Stimulated activated CD4-positive, alpha-beta T cell treated with anti-CD3 and anti-CD28 coated beads, Interleukin-4, amount 100 ng/mL, for 48 hours (primary cell): ENCODE data around the gene PRDM16.

Experiments
- DNase-seq, 2 donors: peaks; one replicate each; pipeline ENCODE4 v3.0.0-alpha.2; 2020; ENCODE audit warnings: low read depth in 2 of 2

The PRDM16 gene

DNA sequence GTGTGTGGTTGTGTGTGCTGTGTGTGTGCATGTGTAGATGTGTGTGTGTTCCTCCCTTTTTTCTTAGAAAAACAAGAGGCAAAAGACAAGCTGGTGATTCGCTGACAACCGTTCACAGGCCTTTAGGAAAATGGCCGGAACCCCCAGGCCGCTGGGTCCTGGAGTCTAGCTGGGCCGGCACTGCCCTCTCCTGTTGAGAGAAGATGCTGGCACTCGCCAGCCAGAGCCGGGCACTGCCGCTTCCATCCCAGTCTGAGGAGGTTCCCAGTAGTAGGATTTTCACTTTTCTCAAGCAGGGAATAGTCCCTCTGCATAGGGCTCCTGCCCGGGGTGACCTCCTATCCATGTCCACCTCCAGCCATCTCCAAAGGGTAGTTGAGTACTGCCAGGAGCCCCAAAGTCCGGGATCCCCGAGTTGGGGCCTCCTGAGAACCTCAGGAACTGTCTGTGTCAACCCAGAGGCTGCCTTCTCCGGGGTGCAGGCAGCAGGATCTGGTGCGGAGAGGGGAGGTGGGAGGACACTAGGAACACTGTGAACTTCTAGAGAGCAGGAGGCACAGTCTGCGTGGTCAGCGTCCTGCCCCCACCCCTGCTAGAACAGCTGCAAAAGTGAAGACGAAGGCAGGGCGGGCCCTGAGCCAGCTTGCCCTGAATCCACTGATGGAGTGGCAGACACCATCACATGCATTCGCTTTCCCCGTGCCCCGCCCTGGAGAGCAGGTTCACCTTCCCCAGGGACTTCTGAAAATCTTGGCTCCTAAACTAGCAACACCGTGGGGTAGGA lies 341.3 kb downstream of the PRDM16 start:
- DNase-seq = no peak

- no peak for DNase-seq
These were observed 342.8 kb downstream of the PRDM16 start for GRCh38 chr1:3411806-3412205.

DNA sequence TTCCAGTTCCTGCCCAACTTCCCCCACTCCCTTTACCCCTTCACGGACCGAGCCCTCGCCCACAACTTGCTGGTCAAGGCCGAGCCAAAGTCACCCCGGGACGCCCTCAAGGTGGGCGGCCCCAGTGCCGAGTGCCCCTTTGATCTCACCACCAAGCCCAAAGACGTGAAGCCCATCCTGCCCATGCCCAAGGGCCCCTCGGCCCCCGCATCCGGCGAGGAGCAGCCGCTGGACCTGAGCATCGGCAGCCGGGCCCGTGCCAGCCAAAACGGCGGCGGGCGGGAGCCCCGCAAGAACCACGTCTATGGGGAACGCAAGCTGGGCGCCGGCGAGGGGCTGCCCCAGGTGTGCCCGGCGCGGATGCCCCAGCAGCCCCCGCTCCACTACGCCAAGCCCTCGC lies 343.4 kb downstream of the PRDM16 start:
- no peak for DNase-seq

DNA sequence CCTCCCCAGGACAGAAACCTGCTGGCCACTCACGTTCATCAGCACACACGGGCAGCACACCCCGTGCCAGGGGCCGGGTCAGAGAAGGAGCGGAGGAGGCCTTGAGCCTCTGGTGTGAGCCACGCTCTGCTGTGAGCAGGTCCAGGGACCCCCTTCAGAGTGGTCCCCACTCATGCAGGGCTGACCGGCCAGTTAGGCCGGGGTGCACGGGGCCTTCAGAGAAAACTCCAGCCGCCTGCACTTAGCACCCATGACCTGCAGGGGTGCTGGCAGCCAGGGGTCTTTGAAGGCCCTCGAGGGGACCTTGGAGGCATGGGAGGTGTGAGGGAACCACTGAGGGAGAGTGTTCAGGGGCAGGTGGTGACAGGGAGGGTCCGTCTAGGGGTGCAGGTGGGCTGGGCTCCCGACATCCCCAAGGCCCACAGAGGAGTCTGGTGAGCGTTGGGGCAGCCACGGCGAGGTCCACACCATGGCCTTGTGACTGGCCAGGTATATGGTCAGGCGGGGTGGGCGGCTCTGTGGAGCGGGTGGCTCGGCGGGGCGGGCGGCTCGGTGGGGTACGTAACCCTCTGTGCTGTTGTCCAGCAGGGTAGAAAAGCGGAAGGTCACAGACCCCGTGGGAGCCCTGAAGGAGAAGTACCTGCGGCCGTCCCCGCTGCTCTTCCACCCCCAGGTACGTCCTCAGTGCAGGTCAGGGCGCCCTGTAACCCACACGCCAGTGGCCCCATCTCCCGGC lies 345.1 kb downstream of the PRDM16 start:
- DNase-seq = no peak

DNA sequence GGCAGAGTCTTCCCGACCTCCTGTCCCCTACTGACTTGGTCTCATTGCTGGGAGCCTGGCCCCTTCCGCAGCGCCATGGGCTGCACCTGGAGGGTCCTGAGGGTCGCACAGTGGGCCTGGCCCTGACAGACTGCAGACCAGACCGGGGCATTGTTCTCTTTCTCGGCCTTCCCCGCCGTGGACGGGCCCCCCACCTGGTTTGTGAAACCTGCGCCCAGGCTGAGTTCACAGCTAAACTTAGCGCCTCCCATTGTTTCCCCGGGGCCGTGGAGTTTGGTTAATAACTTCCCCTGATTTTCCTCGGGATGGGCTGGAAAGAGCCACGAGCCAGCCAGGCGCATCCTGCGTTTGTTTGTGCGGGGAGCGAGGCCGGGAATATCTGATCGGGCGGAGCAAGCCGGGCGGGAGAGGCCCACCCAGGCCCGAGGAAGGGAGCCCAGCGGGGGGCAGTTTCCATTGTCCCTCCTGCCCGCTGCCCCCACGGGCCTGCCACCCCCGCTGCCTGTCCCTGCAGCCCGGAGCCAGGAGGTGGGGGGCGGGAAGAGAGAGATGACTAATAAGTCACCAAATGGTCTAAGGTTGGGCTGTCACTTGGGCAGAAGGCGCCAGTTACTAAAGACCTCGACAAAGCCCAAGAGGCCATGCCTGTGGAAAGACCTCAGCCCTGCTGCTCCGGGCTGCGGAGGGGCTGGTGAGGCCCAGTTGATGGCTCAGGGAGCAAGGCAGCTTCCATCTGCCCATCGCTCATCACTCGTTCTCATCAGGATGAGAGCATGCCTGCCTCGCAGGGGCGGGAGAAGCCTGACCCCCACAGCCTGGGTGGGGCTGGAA lies 346.5 kb downstream of the PRDM16 start:
- DNase-seq = no peak

DNA sequence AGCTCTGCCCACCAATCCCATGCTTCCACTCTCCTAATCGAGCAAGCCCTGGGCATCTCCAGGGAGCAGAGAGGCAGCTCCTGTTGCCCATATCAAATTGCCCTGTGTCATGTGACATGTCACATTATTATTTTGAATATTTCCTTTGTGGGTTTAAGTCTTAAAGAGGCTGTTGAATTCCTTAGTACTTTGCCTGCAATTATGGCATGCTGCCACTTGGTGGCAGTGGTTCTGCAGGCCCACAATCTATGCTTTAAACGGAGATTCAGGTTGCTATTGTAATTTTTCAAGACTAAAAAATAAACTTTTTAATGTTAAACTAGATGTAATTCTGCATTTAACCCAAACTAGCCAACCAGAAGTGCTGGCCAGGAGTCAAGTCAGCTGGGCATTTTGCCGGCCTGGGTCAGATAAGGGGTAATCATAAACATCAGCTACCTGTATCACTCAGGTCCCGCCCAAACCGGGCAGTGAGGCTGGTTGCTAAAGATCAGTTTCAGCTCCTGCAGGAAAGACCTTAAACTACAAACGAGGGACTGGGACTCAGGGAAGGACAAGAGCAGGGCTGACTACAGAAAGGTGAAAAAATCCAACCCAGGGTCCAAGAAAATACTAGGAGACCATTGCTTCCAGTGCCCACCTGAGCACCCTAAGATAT lies 348.2 kb downstream of the PRDM16 start:
- DNase-seq = no peak

DNA sequence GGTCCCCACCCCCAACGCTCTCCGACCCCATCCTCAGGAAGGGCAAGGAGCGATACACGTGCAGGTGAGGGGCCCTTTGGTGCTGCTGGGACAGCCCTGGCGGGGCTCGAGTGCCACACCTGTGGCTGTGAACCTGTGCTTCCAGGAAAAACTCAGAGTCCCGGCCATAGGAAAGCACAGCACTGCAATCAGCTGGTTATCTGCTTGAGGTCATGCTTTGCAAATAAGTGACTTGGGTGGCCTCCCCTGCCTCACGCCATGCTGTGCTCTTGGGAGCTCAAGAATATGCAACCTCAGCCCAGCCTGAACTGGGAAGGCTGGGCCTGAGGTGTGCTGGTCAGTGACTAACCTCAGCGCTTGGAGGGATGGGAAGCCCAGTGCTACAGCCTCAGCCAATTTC lies 348.9 kb downstream of the PRDM16 start:
- no peak for DNase-seq

- DNase-seq = no peak
These were observed 349.6 kb downstream of the PRDM16 start for GRCh38 chr1:3418600-3418999.

DNA sequence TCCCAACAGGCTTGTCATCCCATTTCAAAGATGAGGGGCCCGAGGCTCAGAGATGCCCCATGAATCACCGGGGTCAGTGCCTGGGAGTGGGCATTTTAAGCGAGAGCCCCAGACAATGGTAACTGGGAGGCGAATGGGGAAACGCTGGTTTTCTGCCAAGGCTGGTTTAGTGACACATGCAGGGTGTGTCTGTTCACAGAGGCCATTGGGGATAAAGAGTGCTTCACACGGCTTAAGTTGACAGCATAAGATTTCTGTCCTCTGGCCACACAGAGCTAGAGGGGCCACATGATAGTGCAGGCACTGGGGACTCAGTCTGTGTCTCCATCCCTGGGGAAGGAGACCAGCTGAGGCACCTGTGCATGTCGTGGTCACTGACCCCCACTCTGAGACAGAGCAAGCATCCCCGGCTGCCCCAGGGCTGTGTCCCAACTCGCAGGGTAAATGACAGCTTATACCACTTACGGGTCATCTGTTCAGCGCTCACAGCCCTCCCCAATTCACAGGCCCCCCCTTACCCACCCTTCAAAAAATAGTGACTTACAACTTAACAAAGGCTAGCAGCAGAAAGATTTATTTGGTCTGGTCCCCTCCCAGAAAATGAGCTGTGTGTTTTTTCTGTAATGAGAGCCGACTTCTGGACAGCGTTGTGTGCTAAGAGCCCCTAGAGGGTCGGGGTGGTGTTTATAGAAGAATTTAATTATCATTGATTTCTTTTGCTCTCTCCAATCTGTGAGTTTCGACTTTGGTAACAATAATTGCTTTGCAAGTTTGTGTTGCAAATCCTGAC lies 350.6 kb downstream of the PRDM16 start:
- DNase-seq = no peak

DNA sequence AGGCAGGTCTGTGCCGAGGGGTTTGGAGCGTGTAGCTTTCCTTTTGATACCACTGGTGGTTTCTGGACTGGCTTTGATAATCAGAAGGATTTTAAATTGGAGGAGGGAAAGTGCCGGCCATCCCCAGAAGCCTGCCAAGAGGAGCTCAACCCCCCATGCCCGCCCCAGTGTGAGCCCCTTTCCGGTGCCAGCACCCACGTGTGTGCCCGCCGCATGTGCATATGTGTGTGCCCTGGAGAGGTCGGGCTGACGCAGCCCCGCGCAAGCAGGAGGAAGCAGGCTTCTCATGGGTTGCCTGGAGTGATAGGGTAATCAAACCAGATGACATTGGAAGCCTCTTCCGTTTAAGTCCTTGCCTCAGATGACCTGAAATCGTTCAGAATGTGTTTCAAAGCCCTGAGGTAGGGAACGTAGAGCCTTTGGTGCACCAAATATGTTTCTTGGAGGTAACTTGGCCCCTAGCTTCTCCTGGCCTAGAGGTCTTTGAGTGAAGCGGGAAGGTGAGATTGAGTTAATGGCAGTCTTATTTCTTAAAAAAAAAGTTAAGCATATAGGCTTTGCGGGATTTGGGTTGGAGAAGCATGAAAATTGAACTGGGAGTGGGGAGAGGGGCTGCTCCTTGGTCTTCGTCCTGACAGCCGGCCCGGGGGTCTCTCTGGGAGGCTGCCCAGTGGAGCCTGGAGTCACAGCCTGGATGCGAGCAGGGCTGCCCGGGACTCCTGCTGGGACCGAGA lies 351.4 kb downstream of the PRDM16 start:
- DNase-seq = no peak

DNA sequence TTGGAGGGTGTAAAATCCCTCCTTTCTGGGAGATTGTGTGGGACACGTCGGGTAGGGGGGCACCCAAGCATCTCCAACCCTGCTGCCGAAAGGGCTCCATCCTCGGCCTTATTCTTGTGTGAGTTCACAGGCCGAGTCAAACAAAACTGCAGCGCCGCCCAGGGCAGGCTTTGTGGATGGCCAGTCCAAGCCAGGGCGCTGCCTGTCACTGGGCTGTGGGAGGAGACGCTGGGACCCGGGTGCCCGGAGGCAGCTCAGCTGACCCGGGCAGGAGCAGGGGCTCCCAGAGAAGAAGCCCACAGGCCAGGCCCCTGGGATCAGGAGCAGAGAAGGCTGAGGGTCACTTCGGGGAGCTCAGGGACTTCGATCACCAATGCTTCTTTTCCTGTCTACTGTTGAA lies 353.6 kb downstream of the PRDM16 start:
- no peak for DNase-seq

DNA sequence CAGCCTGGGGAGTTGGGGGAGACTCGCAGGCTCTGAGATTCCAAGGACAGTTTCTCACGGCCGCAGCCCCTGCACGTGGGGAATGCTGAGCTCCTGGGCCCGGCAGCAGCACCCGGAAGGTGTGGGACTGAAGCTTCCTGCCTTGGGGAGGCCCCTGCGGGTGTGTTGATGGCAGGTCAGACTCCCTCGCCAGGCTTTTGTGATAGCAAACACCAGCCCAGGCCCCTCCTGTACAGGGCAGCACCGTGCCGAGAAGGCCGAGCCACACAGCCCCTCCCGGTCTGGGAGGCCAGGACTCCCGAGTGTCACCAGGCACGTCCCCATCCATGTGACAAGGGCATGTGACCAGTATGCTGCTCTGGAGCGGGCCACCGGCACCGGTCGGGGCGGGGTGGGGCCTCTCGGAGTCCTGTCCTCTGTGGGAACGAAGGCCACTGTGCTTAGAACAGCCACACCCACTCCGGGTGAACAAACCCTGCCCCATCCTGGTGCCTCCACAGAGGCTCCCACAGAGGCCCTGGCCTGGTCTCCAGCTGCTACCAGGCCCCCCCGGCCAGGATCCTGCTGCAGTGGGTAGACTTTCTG lies 354.3 kb downstream of the PRDM16 start:
- DNase-seq = no peak

DNA sequence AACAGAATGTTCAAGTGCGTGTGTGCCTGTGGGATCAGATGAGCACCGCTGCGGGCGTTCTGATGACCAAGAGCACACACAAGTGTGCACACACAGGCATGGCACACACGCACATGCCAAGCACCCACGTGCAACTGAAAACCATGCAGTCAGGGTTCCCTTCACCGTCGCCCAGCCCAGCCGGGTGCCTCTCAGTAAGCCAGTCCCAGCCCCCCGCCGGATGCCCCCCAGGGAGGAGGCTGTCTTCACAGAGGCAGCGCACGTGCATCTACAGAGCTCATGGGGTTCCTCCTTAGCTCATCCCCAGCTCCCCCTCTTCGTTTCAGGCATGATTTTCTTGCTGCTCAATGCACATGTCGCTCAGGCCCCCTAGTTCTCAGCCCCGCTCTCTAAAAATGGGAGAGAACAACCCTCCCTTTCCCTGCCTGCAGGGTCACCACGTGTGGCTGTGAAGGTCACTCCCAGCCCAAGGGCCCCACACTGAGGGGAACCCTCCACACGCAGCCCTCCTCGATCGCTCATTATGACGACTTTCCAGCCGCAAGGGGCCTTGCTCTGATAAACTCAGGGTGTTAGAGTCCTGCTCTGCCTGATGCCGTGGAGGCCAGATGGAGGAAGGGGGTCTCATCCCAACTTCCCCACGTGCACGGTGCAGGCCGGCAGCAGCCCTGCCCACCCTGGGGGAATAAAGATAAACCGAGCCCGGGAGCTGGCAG lies 355.1 kb downstream of the PRDM16 start:
- no peak for DNase-seq

DNA sequence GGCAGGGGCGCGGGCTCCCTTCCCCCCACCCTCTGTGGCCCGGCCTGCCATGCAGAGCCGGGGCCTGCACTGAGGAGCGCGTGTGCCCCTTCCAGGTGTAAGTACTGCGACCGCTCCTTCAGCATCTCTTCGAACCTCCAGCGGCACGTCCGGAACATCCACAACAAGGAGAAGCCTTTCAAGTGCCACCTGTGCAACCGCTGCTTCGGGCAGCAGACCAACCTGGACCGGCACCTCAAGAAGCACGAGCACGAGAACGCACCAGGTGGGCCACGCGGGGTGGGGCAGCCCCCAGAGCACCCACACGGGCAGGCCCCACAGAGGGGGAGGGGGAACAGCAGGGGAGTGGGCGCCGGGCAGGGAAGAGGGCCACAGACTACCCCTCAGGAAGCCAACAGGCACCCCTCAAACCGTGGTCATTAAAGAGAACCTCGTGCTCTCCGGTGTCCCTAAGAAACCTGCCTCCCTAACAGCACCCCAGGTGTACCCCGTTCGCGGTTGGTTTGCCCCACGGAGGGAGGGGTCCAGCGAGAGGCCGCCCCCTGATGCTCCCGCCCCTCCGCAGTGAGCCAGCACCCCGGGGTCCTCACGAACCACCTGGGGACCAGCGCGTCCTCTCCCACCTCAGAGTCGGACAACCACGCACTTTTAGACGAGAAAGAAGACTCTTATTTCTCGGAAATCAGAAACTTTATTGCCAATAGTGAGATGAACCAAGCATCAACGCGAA lies 356.6 kb downstream of the PRDM16 start:
- DNase-seq = no peak

GRCh38 chr1:3426956-3427535 lies 358.0 kb downstream of the PRDM16 start:
- DNase-seq = no peak

DNA sequence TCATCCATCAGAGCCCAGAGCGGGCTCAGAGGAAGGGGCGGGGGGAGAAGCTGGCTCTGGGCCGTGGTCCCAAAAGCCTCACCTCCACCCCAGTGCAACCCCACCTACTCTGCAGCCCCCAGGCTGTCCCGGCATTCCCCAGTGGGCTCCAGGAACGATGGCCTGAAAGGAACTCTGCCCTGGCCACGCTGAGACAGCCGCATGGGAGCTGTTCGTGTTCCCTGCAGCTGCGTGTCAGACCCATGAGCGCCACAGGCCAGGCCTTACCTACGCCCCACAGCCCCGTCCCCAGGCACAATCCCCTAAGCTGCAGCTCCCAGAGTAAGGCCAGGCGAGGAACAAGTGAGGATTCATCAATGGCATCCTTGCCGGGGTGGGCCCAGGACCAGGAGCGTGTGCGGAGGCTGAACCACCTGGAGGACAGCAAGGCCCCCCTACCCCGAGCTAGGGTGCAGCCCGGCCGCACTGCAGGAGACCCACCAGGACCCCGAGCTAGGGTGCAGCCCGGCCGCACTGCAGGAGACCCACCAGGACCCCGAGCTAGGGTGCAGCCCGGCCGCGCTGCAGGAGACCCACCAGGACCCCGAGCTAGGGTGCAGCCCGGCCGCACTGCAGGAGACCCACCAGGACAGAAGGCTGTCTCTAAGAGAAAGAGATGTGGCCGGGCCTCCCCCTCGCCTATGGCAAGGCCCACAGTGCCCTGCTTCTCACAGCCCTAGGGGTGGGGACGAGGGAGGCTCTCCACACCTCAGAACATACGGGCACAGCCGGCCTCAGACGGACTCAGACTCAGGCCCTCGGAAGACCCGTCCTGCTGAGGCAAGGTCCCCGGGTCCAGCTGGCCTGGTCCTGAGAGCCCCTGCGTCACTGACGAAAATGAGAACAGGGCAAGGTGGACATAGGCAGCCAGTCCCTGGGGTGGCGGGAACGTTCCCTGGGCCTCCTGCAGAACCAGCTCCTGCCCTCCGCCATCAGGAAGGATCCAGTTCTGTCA lies 359.0 kb downstream of the PRDM16 start:
- no peak for DNase-seq

DNA sequence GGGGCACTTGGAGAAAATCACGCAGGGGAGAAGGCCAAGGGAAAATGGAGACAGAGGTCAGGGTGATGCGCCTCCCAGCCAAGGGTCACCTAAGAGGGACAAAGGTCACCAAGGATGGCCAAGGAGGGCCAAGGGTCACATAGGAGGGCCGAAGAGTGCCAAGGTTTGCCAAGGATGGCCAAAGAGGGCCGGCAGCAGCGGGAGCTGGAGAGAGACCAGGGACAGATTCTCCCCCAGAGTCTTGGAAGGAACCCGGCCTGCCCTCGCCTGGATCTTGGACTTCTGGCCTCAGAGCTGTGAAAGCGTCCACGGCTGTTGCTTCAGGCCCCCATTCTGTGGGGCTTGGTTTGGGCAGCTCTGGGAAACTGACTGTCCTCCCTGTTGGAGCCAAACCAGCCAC lies 359.9 kb downstream of the PRDM16 start:
- DNase-seq = no peak
